K562 (cell line): ENCODE measurements around the gene CD248. TPM values are rescaled to one million over a fixed set of nuclear protein-coding genes. Genes with fewer than 3 reads are reported as not detected.
A peak's percentile ranks its signal among the peaks of the same experiment; 100 is the strongest.

ENCODE experiments used
- ATAC-seq: fragments of 200-7000 bp; cut with Tn5 transposase; 3 replicates; pipeline ENCODE4 v1.9.1; 2020; ENCODE audit warnings: moderate library complexity
- BruUV-seq: library from RNA; stranded (reverse); fragments of 400-500 nt; replicated peaks from 2 replicates; lab custom pipeline; 2021; lab: Mats Ljungman, UMichigan
- CTCF ChIA-PET: fragments of 300-600 bp; formaldehyde crosslinking; extraction: SDS; loops from one replicate; lab custom pipeline; 2021; ENCODE audit warnings: low intra/inter-chr PET ratio; lab: Yijun Ruan, JAX
- POLR2A ChIA-PET: fragments of 300-600, 350-650 bp; sonication (Branson Sonifier 250); formaldehyde crosslinking; extraction: SDS; loops from one replicate; lab custom pipeline; 2021; ENCODE audit warnings: antibody characterized with exemption, inconsistent platforms; lab: Yijun Ruan, JAX
- DNase-seq, 4 experiments: peaks; one replicate each; pipeline versions ENCODE4 v3.0.0 to v3.0.0-alpha.2; 2011 to 2018; ENCODE audit warnings: low spot score in 3 of 4, mixed read lengths in 3 of 4; ENCODE audit errors: extremely low read depth in 1 of 4
- FAIRE-seq: peaks from 2 replicates; lab custom pipeline; 2011; peaks lifted over from hg19 to GRCh38; lab: Jason Lieb, UNC
- H2AFZ ChIP-seq: 2 replicates; pipeline ENCODE4 v1.6.0; 2011; ENCODE audit warnings: low read depth, low read length, control low read depth, inconsistent platforms
- H3K27ac ChIP-seq: fragments of 200-600 bp; 3 replicates; pipeline ENCODE4 v1.8.0; 2011; ENCODE audit warnings: low read depth, mild to moderate bottlenecking, control low read depth, inconsistent platforms, low read length, moderate library complexity, mixed read lengths; ENCODE audit errors: extremely low read depth
- H3K27me3 ChIP-seq, 2 experiments: fragments of 300-600 bp in 1 of 2; 2 replicates in 1 of 2; 3 replicates in 1 of 2; pipeline versions ENCODE4 v1.6.0 to v1.8.0; 2011; ENCODE audit warnings: inconsistent platforms in 2 of 2, low read length in 2 of 2, mild to moderate bottlenecking in 1 of 2, mixed read lengths in 1 of 2, moderate library complexity in 1 of 2; ENCODE audit not compliant: control insufficient read depth in 2 of 2, insufficient read depth in 2 of 2
- H3K36me3 ChIP-seq: fragments of 300-600 bp; 3 replicates; pipeline ENCODE4 v1.8.0; 2011; ENCODE audit warnings: mild to moderate bottlenecking, low read length, inconsistent platforms; ENCODE audit not compliant: control insufficient read depth, insufficient read depth
- H3K4me1 ChIP-seq, 2 experiments: fragments of 200-600 bp in 1 of 2; replicated peaks in 1 of 2; 2 replicates in 1 of 2; 3 replicates in 1 of 2; pipeline versions ENCODE4 v1.5.1 to v1.8.0; 2011; ENCODE audit warnings: inconsistent platforms in 2 of 2, low read length in 2 of 2, mild to moderate bottlenecking in 1 of 2, mixed read lengths in 1 of 2, moderate library complexity in 1 of 2; ENCODE audit not compliant: control insufficient read depth in 2 of 2, insufficient read depth in 2 of 2
- H3K4me2 ChIP-seq: 2 replicates; pipeline ENCODE4 v1.6.1; 2011; ENCODE audit warnings: low read length, control low read depth, inconsistent platforms, mixed read lengths; ENCODE audit not compliant: insufficient read depth
- H3K4me3 ChIP-seq: fragments of 200-600 bp; sonication (generic), shearing (Covaris generic); 2 replicates; pipeline ENCODE4 v1.5.1; 2016; ENCODE audit warnings: control low read depth, inconsistent platforms
- H3K79me2 ChIP-seq: fragments of 200-600 bp; 3 replicates; pipeline ENCODE4 v1.8.0; 2011; ENCODE audit warnings: low read length, inconsistent platforms; ENCODE audit not compliant: control insufficient read depth, insufficient read depth
- H3K9ac ChIP-seq, 2 experiments: 2 replicates each; pipeline versions ENCODE4 v1.6.0 to v1.6.1; 2011; ENCODE audit warnings: low read depth in 2 of 2, low read length in 2 of 2, control low read depth in 1 of 2, inconsistent platforms in 1 of 2, mild to moderate bottlenecking in 1 of 2, mixed read lengths in 1 of 2; ENCODE audit not compliant: insufficient read depth in 1 of 2
- H3K9me1 ChIP-seq: one replicate; pipeline ENCODE4 v1.6.0; 2011; ENCODE audit warnings: inconsistent platforms, mild to moderate bottlenecking, low read length, moderate library complexity; ENCODE audit not compliant: control insufficient read depth, insufficient read depth
- H3K9me3 ChIP-seq: replicated peaks from 2 replicates; pipeline ENCODE4 v1.5.1; 2011; ENCODE audit warnings: low read depth, low read length, inconsistent platforms; ENCODE audit not compliant: control insufficient read depth, insufficient read depth
- H4K20me1 ChIP-seq: replicated peaks from 2 replicates; pipeline ENCODE4 v1.6.1; 2011; ENCODE audit warnings: low read length, inconsistent platforms, mixed read lengths; ENCODE audit not compliant: control insufficient read depth, insufficient read depth
- CCNT2 ChIP-seq: IDR thresholded peaks from 2 replicates; pipeline ENCODE4 v1.6.1; 2011; ENCODE audit warnings: borderline replicate concordance, low read depth, mild to moderate bottlenecking, moderate library complexity, mixed read lengths, low read length; ENCODE audit not compliant: insufficient read length; ENCODE audit errors: extremely low read depth
- ILF3 ChIP-seq: fragments of 450-650 bp; IDR thresholded peaks from 2 replicates; pipeline ENCODE4 v1.6.1; 2018; ENCODE audit warnings: antibody characterized with exemption, mild to moderate bottlenecking, moderate library complexity, borderline replicate concordance
- MYC ChIP-seq, 2 experiments: fragments of 250-450 bp in 1 of 2; sonication (Bioruptor Pico) in 1 of 2; IDR thresholded peaks; 2 replicates each; pipeline versions ENCODE4 v1.5.1 to v1.6.1; 2012 to 2021; ENCODE audit warnings: low read depth in 2 of 2, borderline replicate concordance in 1 of 2, improper control_type of control experiment in 1 of 2, low read length in 1 of 2, mild to moderate bottlenecking in 1 of 2, moderate library complexity in 1 of 2
- PRMT5 ChIP-seq: sonication (generic); formaldehyde crosslinking; IDR thresholded peaks from 2 replicates; pipeline ENCODE4 v1.5.0; 2020; ENCODE audit warnings: missing genetic modification reagents
- RAD51 ChIP-seq: fragments of 450-650 bp; IDR thresholded peaks from 2 replicates; pipeline ENCODE4 v1.7.1; 2016; ENCODE audit warnings: low read depth, mild to moderate bottlenecking, borderline replicate concordance
- SNRNP70 ChIP-seq: fragments of 200-400 bp; formaldehyde crosslinking; optimal IDR thresholded peaks from 2 replicates; pipeline ENCODE3; 2017; ENCODE audit warnings: low read depth, low read length
- SUPT5H ChIP-seq: fragments of 450-650 bp; IDR thresholded peaks from 2 replicates; pipeline ENCODE4 v1.6.1; 2016
- TBL1XR1 ChIP-seq, 2 experiments: IDR thresholded peaks; 2 replicates each; pipeline ENCODE4 v1.6.1; 2012; ENCODE audit warnings: improper control_type of control experiment in 2 of 2, low read length in 2 of 2, mild to moderate bottlenecking in 1 of 2
- ZNF133 ChIP-seq: fragments of 250-450 bp; sonication (Bioruptor Pico); IDR thresholded peaks from 2 replicates; pipeline ENCODE4 v1.4.0; 2020; ENCODE audit warnings: mild to moderate bottlenecking
- WGBS: fragments of 100-300 bp; shearing (Covaris generic); methylation state at CpG from one replicate; pipeline ENCODE4 v1.1.6; 2016; ENCODE audit warnings: low coverage, mixed read lengths; ENCODE audit not compliant: insufficient coverage; ENCODE audit errors: missing lambda C conversion rate; 5-methylcytosine and 5-hydroxymethylcytosine counted together
- in situ Hi-C: fragments of 300-500 bp; cut with MboI; formaldehyde crosslinking; loops from 4 replicates; pipeline ENCODE4 v1.15.0; 2018; ENCODE audit warnings: inconsistent platforms, mixed read lengths
- intact Hi-C: fragments of 100-400 bp; cut with micrococcal nuclease; formaldehyde crosslinking; loops from 2 replicates; pipeline ENCODE4 v1.14.2; 2022
- polyA plus RNA-seq, 8 experiments: library from polyadenylated mRNA; depleted of rRNA in 4 of 8; stranded (reverse) in 5 of 8; unstranded in 3 of 8; fragments of >200 nt; fragmentation: Nextera tagmentation in 2 of 8; fragmentation: Illumina TruSeq in 1 of 8; extraction: Ambion mirVana in 2 of 8; extraction: Trizol in 1 of 8; gene quantifications; 2 replicates each; pipeline versions ENCODE4 v1.2.1 to v1.2.3, GENCODE V29; 2011 to 2014; ENCODE audit warnings: inconsistent platforms in 1 of 8, missing spikeins in 1 of 8
- total RNA-seq, 7 experiments: library from RNA; depleted of rRNA in 6 of 7; stranded (reverse); fragments of >200 nt in 6 of 7; fragmentation: Illumina TruSeq in 2 of 7; extraction: Trizol in 2 of 7; gene quantifications; 2 replicates each; pipeline versions ENCODE4 v1.2.1 to v1.2.3, GENCODE V29; 2011 to 2021; ENCODE audit warnings: low replicate concordance in 1 of 7
- TF ChIP-seq, protein P1 (sequence below): fragments of 450-650 bp; formaldehyde crosslinking; conservative IDR thresholded peaks from 2 replicates; pipeline ENCODE4 v1.4.0; 2022; ENCODE audit warnings: mild to moderate bottlenecking, missing genetic modification characterization
- TF ChIP-seq, protein P2 (sequence below): fragments of 450-650 bp; IDR thresholded peaks from 2 replicates; pipeline ENCODE4 v1.6.1; 2018; ENCODE audit not compliant: partially characterized antibody
- TF ChIP-seq, protein P3 (sequence below): fragments of 450-650 bp; conservative IDR thresholded peaks from 2 replicates; pipeline ENCODE4 v1.6.1; 2016; ENCODE audit warnings: missing genetic modification characterization, low read depth, mild to moderate bottlenecking, missing compliant biosample characterization, moderate library complexity

CD248 gene
- total and polyA plus RNA-seq, 9 of the 15 experiments (the other 6 are each of a cell fraction or from before 2014, with no cell fraction given), result 0.09 TPM; not detected in 8

DNA sequence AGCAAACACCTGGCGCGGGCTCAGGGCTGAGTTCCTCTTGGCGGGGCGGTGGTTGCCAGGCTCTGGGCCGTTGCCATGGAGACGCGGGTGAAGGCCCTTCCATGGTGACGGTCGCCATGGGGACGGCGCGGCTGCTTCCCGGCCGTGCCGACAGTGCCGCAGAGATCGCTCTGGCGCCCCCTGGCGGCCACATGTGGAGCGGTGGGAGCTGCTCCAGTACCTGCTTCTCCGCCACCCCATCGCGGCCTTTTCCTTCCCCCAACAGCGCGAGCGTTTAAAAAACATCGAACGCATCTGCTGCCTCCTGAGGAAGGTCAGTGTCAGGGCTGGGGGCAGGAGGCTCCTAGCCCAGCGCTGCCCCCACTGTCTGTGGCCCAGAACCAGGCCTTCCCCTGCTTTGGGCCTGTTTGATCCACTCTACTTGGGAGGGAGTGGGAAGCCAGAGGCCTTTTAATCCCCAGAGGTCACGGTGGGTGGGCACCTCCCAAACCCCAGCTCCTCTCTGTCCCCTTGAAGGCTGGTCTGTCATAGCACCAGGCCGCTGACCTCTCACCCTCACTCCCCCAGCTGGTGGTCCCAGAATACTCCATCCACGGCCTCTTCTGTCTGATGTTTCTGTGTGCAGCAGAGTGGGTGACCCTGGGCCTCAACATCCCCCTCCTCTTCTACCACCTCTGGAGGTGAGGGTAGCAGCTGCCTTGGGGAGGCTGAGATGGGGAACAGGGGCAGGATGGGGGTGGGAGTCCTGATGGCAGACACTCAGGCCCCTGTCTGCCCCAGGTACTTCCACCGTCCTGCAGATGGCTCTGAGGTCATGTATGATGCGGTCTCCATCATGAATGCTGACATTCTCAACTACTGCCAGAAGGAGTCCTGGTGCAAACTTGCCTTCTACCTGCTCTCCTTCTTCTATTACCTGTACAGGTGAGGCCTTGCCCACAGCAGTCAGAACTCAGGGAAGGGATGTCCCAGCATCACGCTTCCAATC, 34.1 kb downstream of the CD248 start:
- Histone ChIP-seq H3K9me3 (no peaks in the 10 kb centered on the region), H3K4me3 (no peak overlapping the region), H3K4me2 (no peak overlapping the region; the same call in 1 of the 2 replicates), H3K4me1 (peaks cover 8 to 52% of the 10 kb centered on the region in 2 experiments; a peak in 3 of 5 replicates), H3K27me3 (no peaks in the 10 kb centered on the region), H2AFZ (no peak overlapping the region), H3K27ac (no peak overlapping the region), H3K79me2 (peaks cover 12% of the 10 kb centered on the region), H4K20me1 (peaks cover 23% of the 10 kb centered on the region), H3K36me3 (peaks cover 37% of the 10 kb centered on the region; the same call in 2 of the 3 replicates), H3K9me1 (peaks cover 4% of the 10 kb centered on the region), H3K9ac (peak overlapping the region in 1 of 2 experiments; percentile 57; a peak in 1 of 4 replicates)
- CTCF ChIA-PET, result interaction anchor here (0.7 to 1.5 kb wide), 4 partner anchors 45 to 107 kb away, joined by 3 to 17 read pairs (median 6); no protein-coding TSS in a partner anchor
- FAIRE-seq (peak; percentile 96), DNase-seq (peak; percentile 96 to 98 (median 96)), ATAC-seq (peak; percentile 96)
- no TSS peak for BruUV-seq
- POLR2A ChIA-PET, result interaction anchor here (0.5 to 3.7 kb wide), 6 partner anchors 8 to 1796 kb away, joined by 3 to 21 read pairs (median 3); no protein-coding TSS in a partner anchor
- 12% methylated on average over 30 of the region's 35 CpGs for WGBS
- intact Hi-C loops (no loop called here), in situ Hi-C loops (no loop called here)
- no peak for TF ChIP-seq PRMT5 (CRISPR knock-in tag)
- peak; percentile 62; the same call in 1 of the 2 replicates for TF ChIP-seq MYC (IDR thresholded peaks at IDR 0.05; ENCODE audit: low read depth, low read length)
- 0 out of 2 replicates have a peak, but pooled peaks have one; percentile 23 for TF ChIP-seq MYC (CRISPR knock-in tag; IDR thresholded peaks at IDR 0.05; ENCODE audit: borderline replicate concordance, low read depth)
- TF ChIP-seq, protein P1, sequence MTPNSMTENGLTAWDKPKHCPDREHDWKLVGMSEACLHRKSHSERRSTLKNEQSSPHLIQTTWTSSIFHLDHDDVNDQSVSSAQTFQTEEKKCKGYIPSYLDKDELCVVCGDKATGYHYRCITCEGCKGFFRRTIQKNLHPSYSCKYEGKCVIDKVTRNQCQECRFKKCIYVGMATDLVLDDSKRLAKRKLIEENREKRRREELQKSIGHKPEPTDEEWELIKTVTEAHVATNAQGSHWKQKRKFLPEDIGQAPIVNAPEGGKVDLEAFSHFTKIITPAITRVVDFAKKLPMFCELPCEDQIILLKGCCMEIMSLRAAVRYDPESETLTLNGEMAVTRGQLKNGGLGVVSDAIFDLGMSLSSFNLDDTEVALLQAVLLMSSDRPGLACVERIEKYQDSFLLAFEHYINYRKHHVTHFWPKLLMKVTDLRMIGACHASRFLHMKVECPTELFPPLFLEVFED (CRISPR knock-in tag), result no peak
- TF ChIP-seq, protein P2, sequence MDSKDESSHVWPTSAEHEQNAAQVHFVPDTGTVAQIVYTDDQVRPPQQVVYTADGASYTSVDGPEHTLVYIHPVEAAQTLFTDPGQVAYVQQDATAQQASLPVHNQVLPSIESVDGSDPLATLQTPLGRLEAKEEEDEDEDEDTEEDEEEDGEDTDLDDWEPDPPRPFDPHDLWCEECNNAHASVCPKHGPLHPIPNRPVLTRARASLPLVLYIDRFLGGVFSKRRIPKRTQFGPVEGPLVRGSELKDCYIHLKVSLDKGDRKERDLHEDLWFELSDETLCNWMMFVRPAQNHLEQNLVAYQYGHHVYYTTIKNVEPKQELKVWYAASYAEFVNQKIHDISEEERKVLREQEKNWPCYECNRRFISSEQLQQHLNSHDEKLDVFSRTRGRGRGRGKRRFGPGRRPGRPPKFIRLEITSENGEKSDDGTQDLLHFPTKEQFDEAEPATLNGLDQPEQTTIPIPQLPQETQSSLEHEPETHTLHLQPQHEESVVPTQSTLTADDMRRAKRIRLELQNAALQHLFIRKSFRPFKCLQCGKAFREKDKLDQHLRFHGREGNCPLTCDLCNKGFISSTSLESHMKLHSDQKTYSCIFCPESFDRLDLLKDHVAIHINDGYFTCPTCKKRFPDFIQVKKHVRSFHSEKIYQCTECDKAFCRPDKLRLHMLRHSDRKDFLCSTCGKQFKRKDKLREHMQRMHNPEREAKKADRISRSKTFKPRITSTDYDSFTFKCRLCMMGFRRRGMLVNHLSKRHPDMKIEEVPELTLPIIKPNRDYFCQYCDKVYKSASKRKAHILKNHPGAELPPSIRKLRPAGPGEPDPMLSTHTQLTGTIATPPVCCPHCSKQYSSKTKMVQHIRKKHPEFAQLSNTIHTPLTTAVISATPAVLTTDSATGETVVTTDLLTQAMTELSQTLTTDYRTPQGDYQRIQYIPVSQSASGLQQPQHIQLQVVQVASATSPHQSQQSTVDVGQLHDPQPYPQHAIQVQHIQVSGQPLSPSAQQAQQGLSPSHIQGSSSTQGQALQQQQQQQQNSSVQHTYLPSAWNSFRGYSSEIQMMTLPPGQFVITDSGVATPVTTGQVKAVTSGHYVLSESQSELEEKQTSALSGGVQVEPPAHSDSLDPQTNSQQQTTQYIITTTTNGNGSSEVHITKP, result no peak
- TF ChIP-seq ILF3, result 0 out of 2 replicates have a peak, but pooled peaks have one; percentile 60
- no peak for TF ChIP-seq SNRNP70
- TF ChIP-seq CCNT2, result peak; percentile 68
- TF ChIP-seq, protein P3, sequence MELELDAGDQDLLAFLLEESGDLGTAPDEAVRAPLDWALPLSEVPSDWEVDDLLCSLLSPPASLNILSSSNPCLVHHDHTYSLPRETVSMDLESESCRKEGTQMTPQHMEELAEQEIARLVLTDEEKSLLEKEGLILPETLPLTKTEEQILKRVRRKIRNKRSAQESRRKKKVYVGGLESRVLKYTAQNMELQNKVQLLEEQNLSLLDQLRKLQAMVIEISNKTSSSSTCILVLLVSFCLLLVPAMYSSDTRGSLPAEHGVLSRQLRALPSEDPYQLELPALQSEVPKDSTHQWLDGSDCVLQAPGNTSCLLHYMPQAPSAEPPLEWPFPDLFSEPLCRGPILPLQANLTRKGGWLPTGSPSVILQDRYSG (tag), result no peak
- peak in 1 of 2 experiments; percentile 36; a peak in 1 of 4 replicates for TF ChIP-seq TBL1XR1 (IDR thresholded peaks at IDR 0.05; ENCODE audit: low read length in 2 of 2)
- no peak for TF ChIP-seq RAD51
- no peak for TF ChIP-seq ZNF133 (CRISPR knock-in tag)
- TF ChIP-seq SUPT5H, result peak; percentile 33; the same call in 1 of the 2 replicates
